Measurements from ENCODE around the gene UNC79. TPM values are rescaled to one million over a fixed set of nuclear protein-coding genes. Genes with fewer than 3 reads are reported as not detected.

Gene UNC79
- polyA plus RNA-seq, 3 donors, result 0.01 to 0.02 TPM; not detected in 1

DNA sequence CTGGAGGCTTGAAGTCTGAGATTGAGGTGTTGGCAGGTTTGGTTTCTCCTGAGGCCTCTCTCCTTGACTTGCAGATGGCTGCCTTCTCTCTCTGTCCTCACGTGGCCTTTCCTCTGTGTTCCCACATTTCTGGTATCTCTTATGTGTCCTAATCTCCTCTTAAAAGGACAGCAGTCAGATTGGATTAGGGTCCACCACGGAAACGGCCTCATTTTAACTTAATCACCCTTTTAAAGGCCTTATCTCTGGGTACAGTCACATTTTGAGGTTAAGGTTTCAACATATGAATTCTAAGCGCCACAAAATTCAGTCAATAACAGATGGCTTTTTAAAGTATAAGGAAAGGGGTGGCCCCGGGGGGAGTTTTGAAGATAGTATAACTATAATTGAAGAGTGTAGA, 33.5 kb downstream of the UNC79 start:
- Histone ChIP-seq H3K27me3 (ENCODE audit: control insufficient read depth in 2 of 2, insufficient read depth in 2 of 2, low read length in 2 of 2) (peaks cover 2 to 7% of the 10 kb centered on the region in 2 donors), H4K20me1 (ENCODE audit: insufficient read depth, low read length) (no peaks in the 10 kb centered on the region), H3K27ac (ENCODE audit: low read depth in 1 of 2, low read length in 2 of 2) (no peak overlapping the region), H2AFZ (ENCODE audit: insufficient read depth, low read depth, low read length, poor library complexity, severe bottlenecking) (no peak overlapping the region), H3K79me2 (ENCODE audit: insufficient read depth, low read length) (no peaks in the 10 kb centered on the region), H3K4me3 (replicated peaks in 1 of 3; ENCODE audit: low read depth in 2 of 3, low read length in 3 of 3) (no peak overlapping the region), H3K4me2 (replicated peaks; ENCODE audit: extremely low read depth, low read length, poor library complexity, severe bottlenecking) (no peak overlapping the region), H3K9ac (ENCODE audit: insufficient read depth, low read length, poor library complexity, severe bottlenecking) (no peak overlapping the region), H3K9me3 (replicated peaks in 1 of 2; ENCODE audit: control insufficient read depth in 1 of 2, insufficient read depth in 1 of 2, low read length in 2 of 2) (no peaks in the 10 kb centered on the region), H3K36me3 (replicated peaks in 1 of 2; ENCODE audit: control insufficient read depth in 1 of 2, insufficient read depth in 2 of 2, low read length in 2 of 2) (no peaks in the 10 kb centered on the region), H3K4me1 (ENCODE audit: control insufficient read depth in 1 of 2, insufficient read depth in 2 of 2, low read length in 2 of 2) (no peaks in the 10 kb centered on the region)
- WGBS (ENCODE audit: insufficient coverage), result 67% methylated on average over 3 of the region's 5 CpGs
- no peaks in the 10 kb centered on the region for H3K9me3 Mint-ChIP-seq
- H3K27me3 Mint-ChIP-seq (ENCODE audit: low read depth in 3 of 3), result peaks cover 5 to 7% (median 7%) of the 10 kb centered on the region in 3 donors
- TF ChIP-seq, protein P1, sequence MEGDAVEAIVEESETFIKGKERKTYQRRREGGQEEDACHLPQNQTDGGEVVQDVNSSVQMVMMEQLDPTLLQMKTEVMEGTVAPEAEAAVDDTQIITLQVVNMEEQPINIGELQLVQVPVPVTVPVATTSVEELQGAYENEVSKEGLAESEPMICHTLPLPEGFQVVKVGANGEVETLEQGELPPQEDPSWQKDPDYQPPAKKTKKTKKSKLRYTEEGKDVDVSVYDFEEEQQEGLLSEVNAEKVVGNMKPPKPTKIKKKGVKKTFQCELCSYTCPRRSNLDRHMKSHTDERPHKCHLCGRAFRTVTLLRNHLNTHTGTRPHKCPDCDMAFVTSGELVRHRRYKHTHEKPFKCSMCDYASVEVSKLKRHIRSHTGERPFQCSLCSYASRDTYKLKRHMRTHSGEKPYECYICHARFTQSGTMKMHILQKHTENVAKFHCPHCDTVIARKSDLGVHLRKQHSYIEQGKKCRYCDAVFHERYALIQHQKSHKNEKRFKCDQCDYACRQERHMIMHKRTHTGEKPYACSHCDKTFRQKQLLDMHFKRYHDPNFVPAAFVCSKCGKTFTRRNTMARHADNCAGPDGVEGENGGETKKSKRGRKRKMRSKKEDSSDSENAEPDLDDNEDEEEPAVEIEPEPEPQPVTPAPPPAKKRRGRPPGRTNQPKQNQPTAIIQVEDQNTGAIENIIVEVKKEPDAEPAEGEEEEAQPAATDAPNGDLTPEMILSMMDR (IDR thresholded peaks at IDR 0.05), result no peak
- no peak overlapping the region for H3K4me3 Mint-ChIP-seq
- DNase-seq, result no peak
- H3K36me3 Mint-ChIP-seq, result no peaks in the 10 kb centered on the region
- H3K4me1 Mint-ChIP-seq, result peaks cover 4% of the 10 kb centered on the region
- intact Hi-C loops (cut with micrococcal nuclease), result no loop called here
- H3K27ac Mint-ChIP-seq, result no peak overlapping the region

DNA sequence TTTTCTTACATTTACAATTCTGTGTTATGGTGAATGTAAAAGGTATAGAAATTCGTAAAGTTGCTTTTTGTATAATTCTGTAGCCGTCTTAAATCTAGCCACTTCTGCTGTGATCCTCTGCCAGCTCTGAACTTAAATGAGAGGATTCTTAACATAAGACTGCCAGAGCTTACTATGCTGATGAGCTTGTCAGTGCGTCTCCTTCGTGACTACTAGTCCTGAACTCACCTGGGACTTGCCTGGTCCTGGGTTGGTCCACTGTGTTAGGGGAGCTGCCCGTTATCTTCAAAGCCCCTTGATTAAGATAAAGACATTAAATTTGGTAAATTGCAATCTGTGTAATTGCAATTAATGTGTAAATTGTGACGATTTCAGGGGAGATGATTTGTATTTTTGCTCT, 44.7 kb downstream of the UNC79 start:
- DNase-seq, result no peak
- Histone ChIP-seq H3K4me3 (replicated peaks in 1 of 3; ENCODE audit: low read depth in 2 of 3, low read length in 3 of 3) (no peak overlapping the region), H3K36me3 (replicated peaks in 1 of 2; ENCODE audit: control insufficient read depth in 1 of 2, insufficient read depth in 2 of 2, low read length in 2 of 2) (no peaks in the 10 kb centered on the region), H3K9ac (ENCODE audit: insufficient read depth, low read length, poor library complexity, severe bottlenecking) (no peak overlapping the region), H3K27me3 (ENCODE audit: control insufficient read depth in 2 of 2, insufficient read depth in 2 of 2, low read length in 2 of 2) (peaks cover 20 to 22% of the 10 kb centered on the region in 2 donors), H3K4me2 (replicated peaks; ENCODE audit: extremely low read depth, low read length, poor library complexity, severe bottlenecking) (no peak overlapping the region), H4K20me1 (ENCODE audit: insufficient read depth, low read length) (no peaks in the 10 kb centered on the region), H2AFZ (ENCODE audit: insufficient read depth, low read depth, low read length, poor library complexity, severe bottlenecking) (no peak overlapping the region), H3K27ac (ENCODE audit: low read depth in 1 of 2, low read length in 2 of 2) (no peak overlapping the region), H3K4me1 (ENCODE audit: control insufficient read depth in 1 of 2, insufficient read depth in 2 of 2, low read length in 2 of 2) (no peaks in the 10 kb centered on the region), H3K9me3 (replicated peaks in 1 of 2; ENCODE audit: control insufficient read depth in 1 of 2, insufficient read depth in 1 of 2, low read length in 2 of 2) (no peaks in the 10 kb centered on the region), H3K79me2 (ENCODE audit: insufficient read depth, low read length) (no peaks in the 10 kb centered on the region)
- WGBS (ENCODE audit: insufficient coverage), result 95% methylated on average over 5 of the region's 6 CpGs
- Mint-ChIP-seq H3K4me3 (no peak overlapping the region), H3K4me1 (no peaks in the 10 kb centered on the region), H3K9me3 (peaks cover 0 to 2% (median 0%) of the 10 kb centered on the region in 7 donors), H3K27ac (no peak overlapping the region), H3K27me3 (ENCODE audit: low read depth in 3 of 3) (peaks cover 13 to 19% (median 18%) of the 10 kb centered on the region in 3 donors), H3K36me3 (no peaks in the 10 kb centered on the region)
- TF ChIP-seq, protein P1 (IDR thresholded peaks at IDR 0.05), result no peak
- intact Hi-C loops (cut with micrococcal nuclease), result no loop called here

All from CD14-positive monocyte (primary cell).